Measurements from ENCODE around the gene GATA3. TPM values are rescaled to one million over a fixed set of nuclear protein-coding genes. Genes with fewer than 3 reads are reported as not detected.

The GATA3 gene
- total and polyA plus RNA-seq, 2 of the 8 experiments (the other 6 are each of a cell fraction or from before 2014, with no cell fraction given), result 0.02 to 0.43 TPM

DNA sequence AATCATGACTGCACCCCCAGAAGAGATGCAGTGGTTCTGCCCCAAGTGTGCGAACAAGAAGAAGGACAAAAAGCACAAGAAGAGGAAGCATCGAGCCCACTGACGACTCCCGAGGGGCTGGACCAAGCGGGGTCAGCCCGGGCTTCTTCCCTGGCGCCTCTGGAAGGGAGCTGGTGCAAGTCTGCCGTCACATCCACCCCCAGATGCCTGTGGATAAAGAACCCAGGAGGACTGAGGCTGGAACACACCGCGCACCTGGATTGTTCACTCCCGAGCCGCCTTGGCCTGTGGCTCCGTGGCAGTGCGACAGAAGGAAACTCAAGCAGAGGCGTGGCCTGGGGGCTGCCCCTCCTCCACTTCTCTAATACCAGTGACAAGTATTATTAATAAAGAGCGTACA, 39.8 kb upstream of the GATA3 start:
- CTCF ChIA-PET (ENCODE audit: partially characterized antibody), result interaction anchor here (0.8 kb wide), 1 partner anchor 8 kb away, joined by 4 read pairs; no protein-coding TSS in a partner anchor

More for the DNA sequence above, 39.8 kb upstream of the GATA3 start:
- no peaks in the 10 kb centered on the region for H4K20me1 ChIP-seq (replicated peaks in 1 of 2; ENCODE audit: control insufficient read depth in 1 of 2, insufficient read depth in 2 of 2, low read length in 2 of 2)
- no peaks in the 10 kb centered on the region for H3K23me2 ChIP-seq (ENCODE audit: low read depth, low read length)
- no peak overlapping the region for H2AFZ ChIP-seq (ENCODE audit: low read length)
- no peaks in the 10 kb centered on the region for H3K27me3 ChIP-seq (replicated peaks in 1 of 4; ENCODE audit: control insufficient read depth in 3 of 4, extremely low read depth in 1 of 4, insufficient read depth in 3 of 4, low read length in 3 of 4)
- no peak overlapping the region for H3K4ac ChIP-seq (replicated peaks; ENCODE audit: insufficient read length, low read depth, low read length)
- POLR2A ChIA-PET (ENCODE audit: partially characterized antibody), result no interaction called here
- peaks cover 0 to 5% (median 0%) of the 10 kb centered on the region in 4 experiments; a peak in 2 of 7 replicates for H3K4me1 ChIP-seq (replicated peaks in 1 of 4; ENCODE audit: control insufficient read depth in 3 of 4, insufficient read depth in 4 of 4, low read length in 3 of 4)
- no peak overlapping the region for H2BK12ac ChIP-seq (ENCODE audit: low read depth, low read length)
- no peak overlapping the region for H3K18ac ChIP-seq (ENCODE audit: extremely low read depth, low read length)
- no peaks in the 10 kb centered on the region for H3K79me2 ChIP-seq (ENCODE audit: control insufficient read depth in 1 of 2, insufficient read depth in 2 of 2, low read length in 2 of 2)
- peak overlapping the region; percentile 20; the same call in 1 of the 2 replicates for H4K8ac ChIP-seq (ENCODE audit: extremely low read depth, insufficient read depth, low read length)
- FAIRE-seq, result no peak
- H2BK20ac ChIP-seq (ENCODE audit: low read length), result no peak overlapping the region
- no peak overlapping the region for H3K4me2 ChIP-seq (ENCODE audit: insufficient read depth in 1 of 2, low read depth in 2 of 2, low read length in 2 of 2)
- no peak overlapping the region for H3K14ac ChIP-seq (ENCODE audit: insufficient read length)
- no peak overlapping the region for H2AK5ac ChIP-seq (ENCODE audit: low read depth, low read length)
- H2BK5ac ChIP-seq (ENCODE audit: low read depth, low read length), result no peak overlapping the region
- H3K79me1 ChIP-seq (ENCODE audit: low read depth, low read length), result no peaks in the 10 kb centered on the region
- TF ChIP-seq ASH2L (IDR thresholded peaks at IDR 0.05; ENCODE audit: low read length) (no peak), SUZ12 (IDR thresholded peaks at IDR 0.05; ENCODE audit: low read length) (no peak), SIX5 (IDR thresholded peaks at IDR 0.05; ENCODE audit: low read depth, low read length) (no peak), CTBP2 (IDR thresholded peaks at IDR 0.05; ENCODE audit: borderline replicate concordance, insufficient read depth, insufficient read length, low read length) (no peak), FOSL1 (IDR thresholded peaks at IDR 0.05; ENCODE audit: insufficient read depth, low read depth, low read length) (no peak), SIRT6 (IDR thresholded peaks at IDR 0.05; ENCODE audit: low read length) (no peak), NANOG (IDR thresholded peaks at IDR 0.05; ENCODE audit: insufficient read depth, low read depth, low read length, poor library complexity, severe bottlenecking) (no peak)
- WGBS, 2 experiments (ENCODE audit: extremely low coverage in 1 of 2, insufficient coverage in 1 of 2, insufficient read length in 1 of 2, insufficient replicate concordance in 2 of 2, low coverage in 1 of 2, low lambda C conversion rate in 2 of 2, missing lambda C conversion rate in 1 of 2), result 89% methylated on average over 14 of the region's 16 CpGs; no CpG with 5 or more reads in 1 of the 2 experiments
- H3K9me3 ChIP-seq (ENCODE audit: insufficient read depth in 2 of 2, low read depth in 1 of 2, low read length in 1 of 2), result no peaks in the 10 kb centered on the region
- H3K9ac ChIP-seq (replicated peaks in 1 of 4; ENCODE audit: extremely low read depth in 1 of 4, low read depth in 3 of 4, low read length in 3 of 4), result no peak overlapping the region
- no peak overlapping the region for H4K91ac ChIP-seq (replicated peaks; ENCODE audit: insufficient read length, low read length)
- H3K36me3 ChIP-seq (ENCODE audit: control insufficient read depth in 2 of 4, insufficient read depth in 4 of 4, low read length in 3 of 4), result peaks cover 0 to 11% (median 0%) of the 10 kb centered on the region in 4 experiments; a peak in 2 of 8 replicates
- no peak overlapping the region for H3K56ac ChIP-seq (replicated peaks; ENCODE audit: insufficient read length, low read depth, low read length)
- no peak for DNase-seq (ENCODE audit: low read depth in 1 of 2, low spot score in 2 of 2)
- no peak overlapping the region for H2BK120ac ChIP-seq (replicated peaks; ENCODE audit: low read depth, low read length)
- H3K4me3 ChIP-seq (ENCODE audit: extremely low read depth in 1 of 4, insufficient read depth in 2 of 4, low read depth in 3 of 4, low read length in 4 of 4), result no peak overlapping the region
- no peak overlapping the region for H4K5ac ChIP-seq (ENCODE audit: insufficient read length, low read depth, low read length)
- no peak overlapping the region for H2BK15ac ChIP-seq (ENCODE audit: low read length)
- H3K23ac ChIP-seq (ENCODE audit: insufficient read length), result no peak overlapping the region
- no peak overlapping the region for H3K27ac ChIP-seq (ENCODE audit: low read depth, low read length)

All from H1 (cell line).